Activated T-cell treated with anti-CD3 and anti-CD28 coated beads for 4 hours (primary cell): ENCODE results near the gene ANKRD16.
"Not testable (repeated sequence)": the region's sequence is repeated elsewhere in the genome, so short reads cannot be mapped to it uniquely, and the experiment has no call there.

ENCODE experiments used
- DNase-seq: peaks from one replicate; pipeline ENCODE4 v3.0.0-alpha.2; 2020

ANKRD16 gene

GRCh38 chr10:5902511-5903274 is 13.0 kb upstream of the ANKRD16 start:
- DNase-seq, result no peak

- no peak for DNase-seq
These were observed 10.6 kb upstream of the ANKRD16 start for GRCh38 chr10:5900247-5900646.

- no peak for DNase-seq
These were observed 8.5 kb upstream of the ANKRD16 start for GRCh38 chr10:5898163-5898562.

GRCh38 chr10:5897504-5897903 is 7.8 kb upstream of the ANKRD16 start:
- no peak for DNase-seq

- no peak for DNase-seq
These were observed 7.3 kb upstream of the ANKRD16 start for GRCh38 chr10:5897053-5897340.

GRCh38 chr10:5896208-5897052 is 6.7 kb upstream of the ANKRD16 start:
- no peak for DNase-seq

GRCh38 chr10:5895804-5896203 is 6.1 kb upstream of the ANKRD16 start:
- no peak for DNase-seq

GRCh38 chr10:5895365-5895764 is 5.7 kb upstream of the ANKRD16 start:
- DNase-seq, result no peak

- DNase-seq, result no peak
These were observed 5.2 kb upstream of the ANKRD16 start for GRCh38 chr10:5894873-5895272.

GRCh38 chr10:5894403-5894802 is 4.7 kb upstream of the ANKRD16 start:
- no peak for DNase-seq

GRCh38 chr10:5893321-5893720 is 3.6 kb upstream of the ANKRD16 start:
- DNase-seq, result no peak

- DNase-seq, result no peak
These were observed 2.3 kb upstream of the ANKRD16 start for GRCh38 chr10:5892007-5892406.

- DNase-seq, result no peak
These were observed 1.3 kb upstream of the ANKRD16 start for GRCh38 chr10:5891009-5891408.

GRCh38 chr10:5890452-5890915 is 791 bp upstream of the ANKRD16 start:
- peak; percentile 5 for DNase-seq

GRCh38 chr10:5888843-5889623 is 660 bp downstream of the ANKRD16 start:
- peak; percentile 23 for DNase-seq

GRCh38 chr10:5888351-5888750 is 1.3 kb downstream of the ANKRD16 start:
- no peak for DNase-seq

- DNase-seq, result no peak
These were observed 2.1 kb downstream of the ANKRD16 start for GRCh38 chr10:5887641-5888040.

GRCh38 chr10:5887029-5887428 is 2.7 kb downstream of the ANKRD16 start:
- DNase-seq, result no peak

GRCh38 chr10:5885619-5886018 is 4.1 kb downstream of the ANKRD16 start:
- DNase-seq, result no peak

GRCh38 chr10:5882961-5883360 is 6.7 kb downstream of the ANKRD16 start:
- no peak for DNase-seq

GRCh38 chr10:5877041-5877440 is 12.7 kb downstream of the ANKRD16 start:
- DNase-seq, result not testable (repeated sequence)

GRCh38 chr10:5876181-5876768 is 13.4 kb downstream of the ANKRD16 start:
- no peak for DNase-seq

- peak; percentile 62 for DNase-seq
These were observed 16.1 kb downstream of the ANKRD16 start for GRCh38 chr10:5873515-5873995.
